Keratinocyte (primary cell): ENCODE measurements around the gene CADM2. TPM values are rescaled to one million over a fixed set of nuclear protein-coding genes. Genes with fewer than 3 reads are reported as not detected.

Experiments
- DNase-seq: peaks from one replicate; pipeline ENCODE4 v3.0.0-alpha.2; 2011; ENCODE audit warnings: low read depth, missing footprints, low spot score
- FAIRE-seq: peaks from 2 replicates; lab custom pipeline; 2011; peaks lifted over from hg19 to GRCh38; lab: Jason Lieb, UNC
- H2AFZ ChIP-seq: 2 replicates; pipeline ENCODE4 v1.6.0; 2012; ENCODE audit warnings: low read length, control low read depth, inconsistent platforms; ENCODE audit not compliant: control insufficient read depth
- H3K27ac ChIP-seq: 2 replicates; pipeline ENCODE4 v1.5.1; 2011; ENCODE audit warnings: low read length; ENCODE audit not compliant: control insufficient read depth, insufficient read depth
- H3K27me3 ChIP-seq: 3 replicates; pipeline ENCODE4 v1.6.0; 2011; ENCODE audit warnings: low read length; ENCODE audit not compliant: control insufficient read depth, insufficient read depth; ENCODE audit errors: extremely low read depth
- H3K36me3 ChIP-seq, 2 experiments: 2 replicates in 1 of 2; 3 replicates in 1 of 2; pipeline ENCODE4 v1.5.1; 2011; ENCODE audit warnings: low read length in 2 of 2, mild to moderate bottlenecking in 1 of 2; ENCODE audit not compliant: control insufficient read depth in 2 of 2, insufficient read depth in 2 of 2; ENCODE audit errors: extremely low read depth in 1 of 2
- H3K4me1 ChIP-seq: 3 replicates; pipeline ENCODE4 v1.5.1; 2011; ENCODE audit warnings: low read length; ENCODE audit not compliant: control insufficient read depth, insufficient read depth; ENCODE audit errors: extremely low read depth
- H3K4me2 ChIP-seq: 3 replicates; pipeline ENCODE4 v1.6.0; 2011; ENCODE audit warnings: low read depth, low read length; ENCODE audit not compliant: control insufficient read depth, insufficient read depth; ENCODE audit errors: extremely low read depth
- H3K4me3 ChIP-seq, 3 experiments: fragments of 200-600 bp in 1 of 3; sonication (generic) in 1 of 3; 2 replicates in 2 of 3; 3 replicates in 1 of 3; pipeline ENCODE4 v1.5.1; 2011 to 2016; ENCODE audit warnings: low read length in 3 of 3, mild to moderate bottlenecking in 3 of 3, control low read depth in 2 of 3, inconsistent platforms in 1 of 3, low read depth in 1 of 3, mixed read lengths in 1 of 3, mixed run types in 1 of 3, moderate library complexity in 1 of 3; ENCODE audit not compliant: control insufficient read depth in 2 of 3, insufficient read depth in 2 of 3; ENCODE audit errors: extremely low read depth in 1 of 3
- H3K79me2 ChIP-seq: 2 replicates; pipeline ENCODE4 v1.6.0; 2012; ENCODE audit warnings: low read length; ENCODE audit not compliant: control insufficient read depth, insufficient read depth
- H3K9ac ChIP-seq: 3 replicates; pipeline ENCODE4 v1.6.0; 2011; ENCODE audit warnings: low read length; ENCODE audit not compliant: control insufficient read depth, insufficient read depth; ENCODE audit errors: extremely low read depth
- H3K9me1 ChIP-seq: 3 replicates; pipeline ENCODE4 v1.6.0; 2011; ENCODE audit warnings: low read length; ENCODE audit not compliant: control insufficient read depth, insufficient read depth; ENCODE audit errors: extremely low read depth
- H3K9me3 ChIP-seq: 2 replicates; pipeline ENCODE4 v1.5.1; 2012; ENCODE audit warnings: low read depth, low read length; ENCODE audit not compliant: control insufficient read depth
- H4K20me1 ChIP-seq: 3 replicates; pipeline ENCODE4 v1.6.0; 2011; ENCODE audit warnings: low read length; ENCODE audit not compliant: control insufficient read depth, insufficient read depth; ENCODE audit errors: extremely low read depth
- CTCF ChIP-seq, 3 experiments: IDR thresholded peaks in 1 of 3; conservative IDR thresholded peaks in 1 of 3; optimal IDR thresholded peaks in 1 of 3; 2 replicates in 2 of 3; 3 replicates in 1 of 3; pipeline versions ENCODE3 to v1.5.1; 2011; ENCODE audit warnings: low read length in 3 of 3, mild to moderate bottlenecking in 3 of 3, moderate library complexity in 2 of 3, control low read depth in 1 of 3, inconsistent platforms in 1 of 3; ENCODE audit not compliant: insufficient read depth in 2 of 3; ENCODE audit errors: extremely low read depth in 1 of 3
- EZH2 ChIP-seq: IDR thresholded peaks from one replicate; pipeline ENCODE4 v1.6.1; 2012; ENCODE audit warnings: inconsistent platforms, mild to moderate bottlenecking, low read length, moderate library complexity
- dilution Hi-C: fragments of 300-500 bp; cut with MboI; formaldehyde crosslinking; loops from one replicate; pipeline ENCODE4 v1.7.0; 2020; ENCODE audit warnings: low sequenced_read_pairs; ENCODE audit not compliant: extremely low pct_ligation_motif_present
- polyA plus RNA-seq, 5 experiments: library from polyadenylated mRNA; depleted of rRNA in 3 of 5; stranded (reverse) in 3 of 5; stranded (forward) in 1 of 5; unstranded in 1 of 5; fragments of >200 nt; gene quantifications; 1 replicate in 1 of 5; 2 replicates in 3 of 5; 3 replicates in 1 of 5; pipeline versions ENCODE4 v1.2.1 to v1.2.3, GENCODE V29; 2011 to 2012; ENCODE audit warnings: missing spikeins in 2 of 5, low read depth in 1 of 5, low replicate concordance in 1 of 5

CADM2 gene
- polyA plus RNA-seq, 1 donor (not counting 4 experiments of a cell fraction or from before 2014, with no cell fraction given), result not detected

GRCh38 chr3:85783291-85783690 lies 824.5 kb downstream of the CADM2 start:
- H3K9me3 ChIP-seq, result no peaks in the 10 kb centered on the region
- dilution Hi-C loops, result no loop called here
- no peaks in the 10 kb centered on the region for H3K4me1 ChIP-seq
- FAIRE-seq (no peak), DNase-seq (no peak)
- TF ChIP-seq EZH2, result no peak
- TF ChIP-seq CTCF (optimal IDR thresholded peaks at IDR 0.05 in 1 of 3, IDR thresholded peaks at IDR 0.05 in 1 of 3, conservative IDR thresholded peaks at IDR 0.05 in 1 of 3; ENCODE audit: extremely low read depth in 1 of 3, insufficient read depth in 2 of 3, low read length in 3 of 3), result no peak
- H3K27me3 ChIP-seq, result no peaks in the 10 kb centered on the region
- no peak overlapping the region for H2AFZ ChIP-seq
- H3K9me1 ChIP-seq, result no peaks in the 10 kb centered on the region
- H3K79me2 ChIP-seq, result no peaks in the 10 kb centered on the region
- H4K20me1 ChIP-seq, result no peaks in the 10 kb centered on the region
- no peak overlapping the region for H3K4me3 ChIP-seq
- no peak overlapping the region for H3K27ac ChIP-seq
- H3K36me3 ChIP-seq, result no peaks in the 10 kb centered on the region
- no peak overlapping the region for H3K4me2 ChIP-seq
- H3K9ac ChIP-seq, result no peak overlapping the region

GRCh38 chr3:85785766-85786165 lies 827.0 kb downstream of the CADM2 start:
- no peak overlapping the region for H3K27ac ChIP-seq
- no peak for DNase-seq
- no peaks in the 10 kb centered on the region for H3K4me1 ChIP-seq
- dilution Hi-C loops, result no loop called here
- no peaks in the 10 kb centered on the region for H3K79me2 ChIP-seq
- H4K20me1 ChIP-seq, result no peaks in the 10 kb centered on the region
- H3K36me3 ChIP-seq, result no peaks in the 10 kb centered on the region
- H3K4me3 ChIP-seq, result no peak overlapping the region
- H3K9me1 ChIP-seq, result no peaks in the 10 kb centered on the region
- no peak overlapping the region for H3K4me2 ChIP-seq
- H3K9me3 ChIP-seq, result peaks cover 2% of the 10 kb centered on the region
- no peak for TF ChIP-seq EZH2
- no peak for TF ChIP-seq CTCF (optimal IDR thresholded peaks at IDR 0.05 in 1 of 3, IDR thresholded peaks at IDR 0.05 in 1 of 3, conservative IDR thresholded peaks at IDR 0.05 in 1 of 3; ENCODE audit: extremely low read depth in 1 of 3, insufficient read depth in 2 of 3, low read length in 3 of 3)
- H3K9ac ChIP-seq, result no peak overlapping the region
- no peaks in the 10 kb centered on the region for H3K27me3 ChIP-seq
- no peak for FAIRE-seq
- no peak overlapping the region for H2AFZ ChIP-seq
